Psoas muscle (tissue), 8 donors: ENCODE results near the gene SLC25A51. TPM values are rescaled to one million over a fixed set of nuclear protein-coding genes. Genes with fewer than 3 reads are reported as not detected.

Experiments
- ATAC-seq, 4 donors: fragments of 200-7000 bp; cut with Tn5 transposase; one replicate each; pipeline ENCODE4 v1.9.1; 2020; ENCODE audit warnings: moderate library complexity in 3 of 4, mild to moderate bottlenecking in 2 of 4
- DNase-seq, 2 donors: peaks; one replicate each; pipeline ENCODE4 v3.0.0-alpha.2; 2020
- H3K27ac ChIP-seq: fragments of 200-600 bp; one replicate; pipeline ENCODE4 v1.8.0; 2022
- H3K27me3 ChIP-seq, 3 donors: fragments of 200-600 bp in 1 of 3; one replicate each; pipeline versions ENCODE4 v1.6.1 to v1.8.0; 2013 to 2022; ENCODE audit warnings: low read length in 2 of 3, mild to moderate bottlenecking in 2 of 3, moderate library complexity in 1 of 3; ENCODE audit not compliant: insufficient read depth in 3 of 3
- H3K36me3 ChIP-seq, 2 donors: fragments of 200-600 bp in 1 of 2; one replicate each; pipeline versions ENCODE4 v1.6.1 to v1.8.0; 2013 to 2022; ENCODE audit warnings: low read depth in 1 of 2, mild to moderate bottlenecking in 1 of 2, moderate library complexity in 1 of 2; ENCODE audit not compliant: insufficient read depth in 1 of 2
- H3K4me1 ChIP-seq: fragments of 200-600 bp; one replicate; pipeline ENCODE4 v1.8.0; 2022
- H3K4me3 ChIP-seq: fragments of 200-600 bp; one replicate; pipeline ENCODE4 v1.8.0; 2022; ENCODE audit warnings: mild to moderate bottlenecking
- H3K9me3 ChIP-seq: fragments of 200-600 bp; one replicate; pipeline ENCODE4 v1.8.0; 2022
- WGBS, 3 donors: extraction: QIAGEN DNeasy Blood & Tissue Kit; methylation state at CpG; one replicate each; pipeline versions ENCODE4 v1.1.6 to v1.1.7; 2013; 5-methylcytosine and 5-hydroxymethylcytosine counted together
- intact Hi-C, 2 donors: fragments of 100-400 bp; cut with DNase I; formaldehyde crosslinking; loops; one replicate each; pipeline versions ENCODE4 v1.11.0 to v1.14.2; 2022
- polyA plus RNA-seq, 3 donors: library from polyadenylated mRNA; stranded (reverse); fragments of 200-250 nt; gene quantifications; one replicate each; pipeline ENCODE4 v1.2.3, GENCODE V29; 2013
- total RNA-seq, 4 donors: library from RNA; stranded (reverse); fragmentation: NEBNext Ultra II Directional in 2 of 4; extraction: Animal tissue kit (Norgen Biotek cat#: 25700) in 2 of 4; gene quantifications; one replicate each; pipeline versions ENCODE4 v1.2.1 to v1.2.4, GENCODE V29; 2021 to 2023
- TF ChIP-seq, protein P1 (sequence below): fragments of 200-600 bp; IDR thresholded peaks from one replicate; pipeline ENCODE4 v1.8.0; 2022; ENCODE audit warnings: antibody characterized with exemption
- donor health status: healthy with polysubstance abuse.
- donor health status: DM: no; HTN: no; CAD: no; lungs with moderate emphysema.
- donor health status: Bipolar disorder and iron deficiency.
- donor health status: healthy.
- donor health status: DM: yes; HTN: yes; CAD: no.
- donor health status: DM: no; HTN: no; CAD: no.
- donor health status: DM: no; HTN: no; CAD: no.
- donor health status: DM: yes; HTN: yes; CAD: no.

SLC25A51 gene
- total and polyA plus RNA-seq, 7 donors, result 8.4 to 25.3 (median 18.4) TPM

DNA sequence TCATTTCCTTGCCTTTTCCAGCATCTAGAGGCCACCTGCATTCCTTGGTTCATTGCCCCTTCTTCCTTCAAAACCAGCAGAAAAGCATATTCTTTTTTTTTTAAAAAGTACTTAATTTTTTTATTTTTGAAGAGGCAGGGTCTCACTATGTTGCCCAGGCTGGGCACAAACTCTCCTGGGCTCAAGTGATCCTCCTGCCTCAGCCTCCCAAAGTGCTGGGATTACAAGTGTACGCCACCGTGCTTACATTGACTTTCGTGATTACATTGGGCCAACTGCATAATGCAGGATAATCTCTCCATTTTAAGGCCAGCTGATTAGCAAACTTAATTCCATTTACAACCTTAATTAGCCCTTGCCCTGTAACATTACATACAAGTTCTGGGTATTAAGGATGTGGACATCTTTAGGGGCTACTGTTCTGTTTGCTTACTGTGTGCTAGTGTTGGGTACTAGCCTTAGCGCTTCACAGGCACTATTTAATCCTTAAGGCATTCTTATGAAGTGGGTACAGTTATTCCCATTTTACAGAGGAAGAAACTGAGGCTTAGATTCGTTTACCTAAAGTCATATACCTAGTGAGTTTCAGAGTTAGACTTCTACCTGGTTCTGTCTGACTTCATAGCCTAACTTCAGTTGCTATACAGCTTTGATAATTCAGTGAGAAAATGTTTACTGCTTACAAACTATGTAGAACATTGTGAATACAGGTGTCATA lies 33.7 kb downstream of the SLC25A51 start:
- TF ChIP-seq, protein P1, sequence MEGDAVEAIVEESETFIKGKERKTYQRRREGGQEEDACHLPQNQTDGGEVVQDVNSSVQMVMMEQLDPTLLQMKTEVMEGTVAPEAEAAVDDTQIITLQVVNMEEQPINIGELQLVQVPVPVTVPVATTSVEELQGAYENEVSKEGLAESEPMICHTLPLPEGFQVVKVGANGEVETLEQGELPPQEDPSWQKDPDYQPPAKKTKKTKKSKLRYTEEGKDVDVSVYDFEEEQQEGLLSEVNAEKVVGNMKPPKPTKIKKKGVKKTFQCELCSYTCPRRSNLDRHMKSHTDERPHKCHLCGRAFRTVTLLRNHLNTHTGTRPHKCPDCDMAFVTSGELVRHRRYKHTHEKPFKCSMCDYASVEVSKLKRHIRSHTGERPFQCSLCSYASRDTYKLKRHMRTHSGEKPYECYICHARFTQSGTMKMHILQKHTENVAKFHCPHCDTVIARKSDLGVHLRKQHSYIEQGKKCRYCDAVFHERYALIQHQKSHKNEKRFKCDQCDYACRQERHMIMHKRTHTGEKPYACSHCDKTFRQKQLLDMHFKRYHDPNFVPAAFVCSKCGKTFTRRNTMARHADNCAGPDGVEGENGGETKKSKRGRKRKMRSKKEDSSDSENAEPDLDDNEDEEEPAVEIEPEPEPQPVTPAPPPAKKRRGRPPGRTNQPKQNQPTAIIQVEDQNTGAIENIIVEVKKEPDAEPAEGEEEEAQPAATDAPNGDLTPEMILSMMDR, result no peak
- DNase-seq (no peak), ATAC-seq (no peak)
- Histone ChIP-seq H3K9me3 (no peaks in the 10 kb centered on the region), H3K27ac (no peak overlapping the region), H3K27me3 (no peaks in the 10 kb centered on the region), H3K4me1 (no peaks in the 10 kb centered on the region), H3K36me3 (peaks cover 0 to 10% of the 10 kb centered on the region in 2 donors), H3K4me3 (no peak overlapping the region)
- intact Hi-C loops, result no loop called here
- 95 to 98% (median 96%) methylated on average over 5 of the region's 5 CpGs for WGBS, 3 donors

DNA sequence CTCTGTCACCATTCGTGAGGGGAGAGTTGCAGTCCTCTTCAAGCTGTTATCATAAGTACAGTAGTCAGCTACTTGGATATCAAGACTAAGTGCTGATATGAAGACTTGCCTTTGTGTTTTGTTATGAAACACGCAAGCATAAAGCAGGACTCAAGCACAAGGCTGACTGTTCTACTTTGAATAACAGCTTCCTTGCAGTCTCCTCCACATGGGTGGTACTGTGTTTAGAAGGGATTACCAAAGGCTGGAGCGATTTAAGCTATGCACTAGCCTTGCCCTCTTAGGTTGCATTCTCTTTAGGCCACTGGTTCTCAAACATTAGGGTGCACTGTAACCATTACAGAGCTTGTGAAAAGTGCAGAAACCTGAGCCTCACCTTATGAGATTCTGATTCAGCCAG lies 41.4 kb downstream of the SLC25A51 start:
- ATAC-seq (no peak), DNase-seq (no peak)
- H3K27ac ChIP-seq, result no peak overlapping the region
- H3K9me3 ChIP-seq, result no peaks in the 10 kb centered on the region
- intact Hi-C loops, result loop anchor here in 1 of 2 donors (5.0 kb wide), 1 partner anchor 35 kb away; no protein-coding TSS in a partner anchor
- no peaks in the 10 kb centered on the region for H3K4me1 ChIP-seq
- H3K36me3 ChIP-seq, result peaks cover 2 to 86% of the 10 kb centered on the region in 2 donors
- no peak overlapping the region for H3K4me3 ChIP-seq
- TF ChIP-seq, protein P1, result no peak
- H3K27me3 ChIP-seq, result no peaks in the 10 kb centered on the region
- 93 to 96% (median 93%) methylated on average over 3 of the region's 3 CpGs for WGBS, 3 donors

DNA sequence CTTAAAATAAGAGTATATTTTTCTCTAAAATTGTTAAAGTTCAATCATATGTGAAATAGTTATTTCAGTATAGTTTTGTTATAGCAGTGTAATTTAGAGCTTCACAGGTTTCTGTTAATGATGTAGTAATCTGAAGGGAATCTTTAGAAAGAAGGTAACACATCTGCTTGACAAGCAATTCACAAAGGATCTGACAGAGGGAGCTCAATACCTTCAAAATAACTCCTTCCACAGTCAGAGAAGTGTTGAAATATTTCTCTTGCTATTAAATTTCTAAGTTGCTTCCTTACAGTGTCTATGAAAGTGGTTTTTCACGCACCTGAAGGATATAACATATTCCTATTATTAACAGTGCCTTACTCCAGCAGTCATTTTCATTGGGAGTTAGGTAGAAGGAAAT lies 44.9 kb downstream of the SLC25A51 start:
- TF ChIP-seq, protein P1, result no peak
- 89 to 95% (median 94%) methylated on average over 1 of the region's 1 CpG for WGBS, 3 donors
- H3K4me3 ChIP-seq, result no peak overlapping the region
- H3K4me1 ChIP-seq, result no peaks in the 10 kb centered on the region
- no peak for DNase-seq
- intact Hi-C loops, result no loop called here
- peaks cover 2 to 89% of the 10 kb centered on the region in 2 donors for H3K36me3 ChIP-seq
- H3K27me3 ChIP-seq, result no peaks in the 10 kb centered on the region
- no peak overlapping the region for H3K27ac ChIP-seq
- H3K9me3 ChIP-seq, result no peaks in the 10 kb centered on the region
- no peak for ATAC-seq

DNA sequence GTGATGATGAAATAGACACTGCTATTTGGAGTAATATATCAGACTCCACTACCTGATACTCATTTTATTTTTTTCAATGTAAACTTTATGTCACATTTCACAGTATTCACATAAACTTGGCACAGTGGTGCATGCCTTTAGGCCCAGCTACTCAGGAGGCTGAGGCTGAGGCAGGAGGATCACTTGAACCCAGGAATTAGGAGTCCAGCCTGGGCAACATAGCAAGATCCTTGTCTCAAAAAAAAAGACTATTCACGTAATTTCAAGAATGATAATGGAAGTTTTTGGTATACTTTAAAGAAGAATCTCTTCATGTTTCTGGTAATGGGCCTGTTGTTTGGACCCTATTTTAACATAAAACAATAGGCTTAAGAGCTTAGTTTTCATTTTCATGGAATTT lies 47.4 kb downstream of the SLC25A51 start:
- Histone ChIP-seq H3K27me3 (no peaks in the 10 kb centered on the region), H3K4me1 (no peaks in the 10 kb centered on the region), H3K4me3 (no peak overlapping the region), H3K36me3 (peaks cover 2 to 67% of the 10 kb centered on the region in 2 donors), H3K9me3 (no peaks in the 10 kb centered on the region), H3K27ac (no peak overlapping the region)
- no peak for ATAC-seq
- TF ChIP-seq, protein P1, result no peak
- 85 to 98% (median 96%) methylated on average over 1 of the region's 1 CpG for WGBS, 3 donors
- intact Hi-C loops, result no loop called here
- DNase-seq, result no peak

DNA sequence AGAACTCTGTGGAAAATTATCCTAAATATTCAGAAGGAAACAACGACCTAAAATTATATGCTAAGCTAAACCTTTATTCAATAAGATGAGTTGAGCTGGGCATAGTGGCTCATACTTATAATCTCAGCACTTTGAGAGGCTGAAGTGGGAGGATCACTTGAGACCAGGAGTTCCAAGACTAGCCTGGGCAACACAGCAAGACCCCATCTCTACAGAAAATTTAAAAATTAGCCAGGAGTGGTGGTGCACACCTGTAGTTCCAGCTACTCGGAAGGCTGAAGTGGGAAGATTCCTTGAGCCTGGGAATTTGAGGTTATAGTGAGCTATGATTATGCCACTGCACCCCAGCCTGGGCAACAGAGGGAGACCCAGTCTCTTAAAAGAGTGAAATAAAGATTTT lies 51.7 kb downstream of the SLC25A51 start:
- Histone ChIP-seq H3K9me3 (no peaks in the 10 kb centered on the region), H3K27ac (no peak overlapping the region), H3K27me3 (no peaks in the 10 kb centered on the region), H3K4me3 (no peak overlapping the region), H3K4me1 (no peaks in the 10 kb centered on the region), H3K36me3 (peaks cover 0 to 26% of the 10 kb centered on the region in 2 donors)
- DNase-seq (no peak), ATAC-seq (no peak)
- TF ChIP-seq, protein P1, result no peak
- intact Hi-C loops, result no loop called here
- WGBS, 3 donors, result 91 to 97% (median 96%) methylated on average over 2 of the region's 2 CpGs
